ENCODE measurements around the gene DOCK10. TPM values are rescaled to one million over a fixed set of nuclear protein-coding genes. Genes with fewer than 3 reads are reported as not detected.

DOCK10 gene
- total and polyA plus RNA-seq, 10 of the 15 experiments (the other 5 are each of a cell fraction or from before 2014, with no cell fraction given) = 16.9 to 120 (median 85.5) TPM

GRCh38 chr2:224837066-224837465 is 205.2 kb downstream of the DOCK10 start (continued):
- no peak for TF ChIP-seq NFIC (IDR thresholded peaks at IDR 0.05; ENCODE audit: low read depth, low read length)
- no peak for TF ChIP-seq BCLAF1 (IDR thresholded peaks at IDR 0.05)
- no peak for TF ChIP-seq BRCA1 (IDR thresholded peaks at IDR 0.05; ENCODE audit: low read depth, low read length)
- TF ChIP-seq RELB (IDR thresholded peaks at IDR 0.05; ENCODE audit: low read depth) = no peak
- TF ChIP-seq SIN3A (IDR thresholded peaks at IDR 0.05; ENCODE audit: low read depth, low read length) = no peak
- TF ChIP-seq MEF2A (IDR thresholded peaks at IDR 0.05; ENCODE audit: insufficient read depth, low read depth, low read length) = no peak
- TF ChIP-seq ZBED1 (IDR thresholded peaks at IDR 0.05; ENCODE audit: borderline replicate concordance) = no peak
- no peak for TF ChIP-seq IKZF2 (IDR thresholded peaks at IDR 0.05)
- TF ChIP-seq ZNF592 (IDR thresholded peaks at IDR 0.05) = no peak
- TF ChIP-seq ZBTB4 (CRISPR knock-in tag; IDR thresholded peaks at IDR 0.05) = no peak
